Astrocyte of the cerebellum (primary cell): ENCODE data around the gene SASH1.

Experiments
- DNase-seq: peaks from one replicate; pipeline ENCODE4 v3.0.0-alpha.2; 2011; ENCODE audit warnings: low read depth
- H3K4me3 ChIP-seq: 2 replicates; pipeline ENCODE4 v1.5.1; 2011; ENCODE audit warnings: mild to moderate bottlenecking, low read depth, low read length, moderate library complexity
- CTCF ChIP-seq: IDR thresholded peaks from 2 replicates; pipeline ENCODE4 v1.5.1; 2012; ENCODE audit warnings: low read length, low read depth, moderate library complexity, mild to moderate bottlenecking; ENCODE audit errors: missing control alignments
- in situ Hi-C: cut with HindIII; loops from 2 replicates; pipeline ENCODE4 v1.10.0; 2017; ENCODE audit warnings: low sequenced_read_pairs

SASH1 gene

GRCh38 chr6:148502083-148502772 lies 159.6 kb downstream of the SASH1 start:
- no peak for TF ChIP-seq CTCF
- DNase-seq, result no peak
- no peak overlapping the region for H3K4me3 ChIP-seq
- in situ Hi-C loops, result no loop called here

- in situ Hi-C loops, result no loop called here
- no peak overlapping the region for H3K4me3 ChIP-seq
- TF ChIP-seq CTCF, result no peak
- DNase-seq, result no peak
These were observed 160.1 kb downstream of the SASH1 start for GRCh38 chr6:148502773-148503135.

- TF ChIP-seq CTCF, result no peak
- H3K4me3 ChIP-seq, result no peak overlapping the region
- in situ Hi-C loops, result no loop called here
- no peak for DNase-seq
These were observed 161.1 kb downstream of the SASH1 start for GRCh38 chr6:148503703-148504102.

- TF ChIP-seq CTCF, result no peak
- in situ Hi-C loops, result loop anchor here (5.0 kb wide), 1 partner anchor 95 kb away; no protein-coding TSS in a partner anchor
- no peak overlapping the region for H3K4me3 ChIP-seq
- no peak for DNase-seq
These were observed 165.1 kb downstream of the SASH1 start for GRCh38 chr6:148507774-148508173.

- peak overlapping the region; percentile 51 for H3K4me3 ChIP-seq
- peak; percentile 43 for DNase-seq
- TF ChIP-seq CTCF, result peak; percentile 9
- in situ Hi-C loops, result loop anchor here (5.0 kb wide), 1 partner anchor 96 kb away; no protein-coding TSS in a partner anchor
These were observed 165.9 kb downstream of the SASH1 start for GRCh38 chr6:148508401-148509041.

GRCh38 chr6:148509119-148509799 lies 166.6 kb downstream of the SASH1 start:
- DNase-seq, result no peak
- TF ChIP-seq CTCF, result no peak
- in situ Hi-C loops, result loop anchor here (5.0 kb wide), 1 partner anchor 97 kb away; no protein-coding TSS in a partner anchor
- peak overlapping the region; percentile 51 for H3K4me3 ChIP-seq
